DLD1 (cell line): ENCODE data around the gene BLOC1S3.
"Not testable (repeated sequence)": the region's sequence is repeated elsewhere in the genome, so short reads cannot be mapped to it uniquely, and the experiment has no call there.

Source experiments
- in situ Hi-C: cut with HindIII; loops from 2 replicates; pipeline ENCODE4 v1.10.0; 2017; ENCODE audit warnings: low sequenced_read_pairs

The BLOC1S3 gene

DNA sequence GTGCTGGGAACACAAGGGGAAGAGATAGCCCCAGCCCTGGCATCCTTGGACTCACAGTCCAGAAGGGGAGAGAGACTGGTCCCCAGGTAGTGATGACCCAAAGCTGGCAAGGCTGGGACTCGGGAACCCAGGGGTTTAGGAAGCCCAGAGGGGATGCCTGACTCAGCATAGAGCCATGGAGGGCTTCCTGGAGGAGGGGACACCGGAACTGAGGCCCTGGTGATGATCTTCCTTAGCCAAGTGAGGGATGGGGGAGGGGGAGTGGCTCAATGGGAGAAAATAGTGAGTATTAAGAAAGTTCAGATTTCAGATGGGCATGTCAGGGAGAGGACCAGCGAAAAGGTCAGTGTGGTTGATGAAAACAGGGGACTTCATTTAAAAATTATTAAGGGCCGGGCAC, 39.8 kb downstream of the BLOC1S3 start:
- in situ Hi-C loops = no loop called here

GRCh38 chr19:45218911-45219743, 40.5 kb downstream of the BLOC1S3 start:
- in situ Hi-C loops = no loop called here

GRCh38 chr19:45222724-45223123, 44.1 kb downstream of the BLOC1S3 start:
- in situ Hi-C loops = no loop called here

GRCh38 chr19:45223879-45224278, 45.3 kb downstream of the BLOC1S3 start:
- in situ Hi-C loops = no loop called here

DNA sequence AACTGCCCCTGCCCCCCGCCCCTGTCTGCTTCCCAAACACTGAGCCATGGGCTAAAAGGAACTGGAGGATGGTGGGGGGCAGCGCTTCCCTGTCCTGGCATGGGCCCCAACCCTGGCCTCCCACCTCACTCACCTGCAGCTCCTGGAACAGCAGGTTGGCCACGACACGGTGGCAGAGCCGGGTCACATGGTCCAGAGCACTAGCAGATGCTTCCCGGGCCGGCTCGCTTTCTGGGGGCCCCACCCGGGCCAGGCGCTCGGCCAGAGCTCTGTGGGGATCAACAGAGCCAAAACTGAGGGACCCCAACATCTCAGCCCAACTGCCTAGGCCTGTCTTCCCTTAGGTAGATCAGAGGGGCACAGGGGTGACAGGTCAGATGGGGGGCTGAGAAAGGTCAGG, 46.1 kb downstream of the BLOC1S3 start:
- in situ Hi-C loops = no loop called here

GRCh38 chr19:45229056-45229455, 50.5 kb downstream of the BLOC1S3 start:
- in situ Hi-C loops = not testable (repeated sequence)
